ENCODE measurements around the gene MRPS18A. TPM values are rescaled to one million over a fixed set of nuclear protein-coding genes. Genes with fewer than 3 reads are reported as not detected.

MRPS18A gene
- total RNA-seq, 1 donor from 2014 or later, result 44.5 TPM

Other genes starting within 250 kb of the MRPS18A start
- gene DLK2, start 232.2 kb downstream of the MRPS18A start, total RNA-seq, result 0.39 and 0.76 TPM in 2 replicates
- gene TJAP1, start 210.2 kb downstream of the MRPS18A start, total RNA-seq, result 7.3 and 9.0 TPM in 2 replicates
- gene LRRC73, start 177.4 kb downstream of the MRPS18A start, total RNA-seq, result under 0.01 and 0.13 TPM in 2 replicates
- 82.2 and 128 TPM in 2 replicates for gene YIPF3, start 170.9 kb downstream of the MRPS18A start, total RNA-seq
- gene POLR1C, start 170.7 kb downstream of the MRPS18A start, total RNA-seq, result 31.1 and 31.7 TPM in 2 replicates
- gene XPO5, start 111.8 kb downstream of the MRPS18A start, total RNA-seq, result 21.2 and 23.6 TPM in 2 replicates
- 14.3 and 16.3 TPM in 2 replicates for gene POLH, start 111.6 kb downstream of the MRPS18A start, total RNA-seq
- gene GTPBP2, start 58.5 kb downstream of the MRPS18A start, total RNA-seq, result 30.4 and 38.7 TPM in 2 replicates
- 14.8 and 23.3 TPM in 2 replicates for gene MAD2L1BP, start 52.0 kb downstream of the MRPS18A start, total RNA-seq
- gene RSPH9, start 42.8 kb downstream of the MRPS18A start, total RNA-seq, result 0.25 and 0.26 TPM in 2 replicates
- 4.5 and 6.7 TPM in 2 replicates for gene VEGFA, start 82.4 kb upstream of the MRPS18A start, total RNA-seq